H1 (cell line): ENCODE measurements around the gene SMAP1. TPM values are rescaled to one million over a fixed set of nuclear protein-coding genes. Genes with fewer than 3 reads are reported as not detected.

Source experiments
- CTCF ChIA-PET: fragments of 300-600 bp; sonication (Branson Sonifier 250); formaldehyde crosslinking; loops from one replicate; lab custom pipeline; 2021; ENCODE audit not compliant: partially characterized antibody; lab: Charles Lee
- POLR2A ChIA-PET: fragments of 300-600 bp; sonication (Branson Sonifier 250); formaldehyde crosslinking; loops from one replicate; lab custom pipeline; 2021; ENCODE audit warnings: inconsistent platforms; ENCODE audit not compliant: partially characterized antibody; lab: Charles Lee
- DNase-seq, 2 experiments: peaks; one replicate each; pipeline versions ENCODE4 v3.0.0 to v3.0.0-alpha.2; 2010 to 2022; ENCODE audit warnings: low spot score in 2 of 2, low read depth in 1 of 2, mixed read lengths in 1 of 2
- FAIRE-seq: peaks from 2 replicates; lab custom pipeline; 2011; peaks lifted over from hg19 to GRCh38; lab: Jason Lieb, UNC
- H2AFZ ChIP-seq: 2 replicates; pipeline ENCODE4 v1.8.1; 2012; ENCODE audit warnings: low read length, inconsistent platforms
- H2AK5ac ChIP-seq: 2 replicates; pipeline ENCODE4 v1.6.1; 2013; ENCODE audit warnings: low read depth, low read length
- H2BK120ac ChIP-seq: replicated peaks from 2 replicates; pipeline ENCODE3; 2013; ENCODE audit warnings: low read depth, low read length, inconsistent platforms
- H2BK12ac ChIP-seq: 2 replicates; pipeline ENCODE4 v1.6.1; 2013; ENCODE audit warnings: low read depth, low read length
- H2BK15ac ChIP-seq: 2 replicates; pipeline ENCODE4 v1.6.1; 2013; ENCODE audit warnings: low read length
- H2BK20ac ChIP-seq: 2 replicates; pipeline ENCODE4 v1.6.1; 2013; ENCODE audit warnings: low read length
- H2BK5ac ChIP-seq: 2 replicates; pipeline ENCODE4 v1.6.1; 2013; ENCODE audit warnings: low read depth, low read length
- H3K14ac ChIP-seq: 2 replicates; pipeline ENCODE4 v1.6.1; 2013; ENCODE audit warnings: inconsistent platforms; ENCODE audit not compliant: insufficient read length
- H3K18ac ChIP-seq: 2 replicates; pipeline ENCODE4 v1.6.1; 2013; ENCODE audit warnings: low read length; ENCODE audit errors: extremely low read depth
- H3K23ac ChIP-seq: 2 replicates; pipeline ENCODE4 v1.6.1; 2013; ENCODE audit warnings: inconsistent platforms; ENCODE audit not compliant: insufficient read length
- H3K23me2 ChIP-seq: 2 replicates; pipeline ENCODE4 v1.6.1; 2013; ENCODE audit warnings: low read depth, low read length
- H3K27ac ChIP-seq: 2 replicates; pipeline ENCODE4 v1.6.1; 2011; ENCODE audit warnings: low read depth, low read length, inconsistent platforms
- H3K27me3 ChIP-seq, 4 experiments: replicated peaks in 1 of 4; 1 replicate in 1 of 4; 2 replicates in 3 of 4; pipeline versions ENCODE4 v1.6.1 to v1.8.1; 2011 to 2013; ENCODE audit warnings: low read length in 3 of 4, mild to moderate bottlenecking in 3 of 4, inconsistent platforms in 2 of 4, mixed read lengths in 2 of 4, moderate library complexity in 1 of 4; ENCODE audit not compliant: control insufficient read depth in 3 of 4, insufficient read depth in 3 of 4; ENCODE audit errors: extremely low read depth in 1 of 4
- H3K36me3 ChIP-seq, 4 experiments: 2 replicates each; pipeline versions ENCODE4 v1.6.1 to v1.8.1; 2011 to 2013; ENCODE audit warnings: mild to moderate bottlenecking in 4 of 4, low read length in 3 of 4, moderate library complexity in 2 of 4, control low read depth in 1 of 4, inconsistent platforms in 1 of 4; ENCODE audit not compliant: insufficient read depth in 4 of 4, control insufficient read depth in 2 of 4
- H3K4ac ChIP-seq: replicated peaks from 2 replicates; pipeline ENCODE3; 2013; ENCODE audit warnings: low read length, low read depth, mixed read lengths, inconsistent platforms; ENCODE audit not compliant: insufficient read length
- H3K4me1 ChIP-seq, 4 experiments: replicated peaks in 1 of 4; 1 replicate in 1 of 4; 2 replicates in 3 of 4; pipeline versions ENCODE4 v1.6.1 to v1.8.1; 2011 to 2013; ENCODE audit warnings: low read length in 3 of 4, inconsistent platforms in 2 of 4, mixed read lengths in 1 of 4; ENCODE audit not compliant: insufficient read depth in 4 of 4, control insufficient read depth in 3 of 4
- H3K4me2 ChIP-seq, 2 experiments: 2 replicates each; pipeline versions ENCODE4 v1.6.1 to v1.8.1; 2011 to 2013; ENCODE audit warnings: low read depth in 2 of 2, low read length in 2 of 2, control low read depth in 1 of 2, inconsistent platforms in 1 of 2, mild to moderate bottlenecking in 1 of 2; ENCODE audit not compliant: insufficient read depth in 1 of 2
- H3K4me3 ChIP-seq, 4 experiments: fragments of 200-600, 300-600 bp in 1 of 4; sonication (generic), shearing (Covaris generic), sonication (Bioruptor Twin) in 1 of 4; 2 replicates each; pipeline versions ENCODE4 v1.5.1 to v1.8.1; 2011 to 2016; ENCODE audit warnings: low read length in 4 of 4, low read depth in 3 of 4, control low read depth in 2 of 4, inconsistent platforms in 2 of 4, mild to moderate bottlenecking in 2 of 4, mixed read lengths in 1 of 4, moderate library complexity in 1 of 4; ENCODE audit not compliant: insufficient read depth in 2 of 4; ENCODE audit errors: extremely low read depth in 1 of 4
- H3K56ac ChIP-seq: replicated peaks from 2 replicates; pipeline ENCODE3; 2013; ENCODE audit warnings: low read depth, mild to moderate bottlenecking, mixed read lengths, low read length, inconsistent platforms; ENCODE audit not compliant: insufficient read length
- H3K79me1 ChIP-seq: 2 replicates; pipeline ENCODE4 v1.6.1; 2013; ENCODE audit warnings: low read depth, low read length, control low read depth
- H3K79me2 ChIP-seq, 2 experiments: 2 replicates each; pipeline versions ENCODE4 v1.6.1 to v1.8.1; 2012 to 2013; ENCODE audit warnings: low read length in 2 of 2, mild to moderate bottlenecking in 2 of 2, inconsistent platforms in 1 of 2; ENCODE audit not compliant: insufficient read depth in 2 of 2, control insufficient read depth in 1 of 2
- H3K9ac ChIP-seq, 4 experiments: replicated peaks in 1 of 4; 1 replicate in 1 of 4; 2 replicates in 3 of 4; pipeline versions ENCODE4 v1.6.1 to v1.8.1; 2011 to 2013; ENCODE audit warnings: low read depth in 3 of 4, low read length in 3 of 4, control low read depth in 2 of 4, mild to moderate bottlenecking in 2 of 4, moderate library complexity in 2 of 4, inconsistent platforms in 1 of 4; ENCODE audit errors: extremely low read depth in 1 of 4
- H3K9me3 ChIP-seq, 2 experiments: 2 replicates each; pipeline versions ENCODE4 v1.6.1 to v1.8.1; 2012 to 2013; ENCODE audit warnings: mild to moderate bottlenecking in 2 of 2, moderate library complexity in 2 of 2, control low read depth in 1 of 2, inconsistent platforms in 1 of 2, low read depth in 1 of 2, low read length in 1 of 2, mixed read lengths in 1 of 2; ENCODE audit not compliant: insufficient read depth in 2 of 2
- H4K20me1 ChIP-seq, 2 experiments: replicated peaks in 1 of 2; 2 replicates each; pipeline versions ENCODE3 to v1.8.1; 2011 to 2013; ENCODE audit warnings: inconsistent platforms in 2 of 2, low read length in 2 of 2, mild to moderate bottlenecking in 1 of 2; ENCODE audit not compliant: insufficient read depth in 2 of 2, control insufficient read depth in 1 of 2
- H4K5ac ChIP-seq: 2 replicates; pipeline ENCODE4 v1.6.1; 2013; ENCODE audit warnings: low read length, low read depth, mixed read lengths, inconsistent platforms; ENCODE audit not compliant: insufficient read length
- H4K8ac ChIP-seq: 2 replicates; pipeline ENCODE4 v1.8.0; 2013; ENCODE audit warnings: mild to moderate bottlenecking, moderate library complexity, low read length, inconsistent platforms; ENCODE audit not compliant: insufficient read depth; ENCODE audit errors: extremely low read depth
- H4K91ac ChIP-seq: replicated peaks from 2 replicates; pipeline ENCODE3; 2013; ENCODE audit warnings: low read length, mixed read lengths, inconsistent platforms; ENCODE audit not compliant: insufficient read length
- BACH1 ChIP-seq: IDR thresholded peaks from 2 replicates; pipeline ENCODE4 v1.6.1; 2012; ENCODE audit warnings: low read length, improper control_type of control experiment
- E2F6 ChIP-seq: IDR thresholded peaks from 2 replicates; pipeline ENCODE4 v1.6.1; 2012; ENCODE audit warnings: inconsistent platforms
- WGBS, 2 experiments: shearing (Covaris generic) in 1 of 2; methylation state at CpG; one replicate each; pipeline versions ENCODE4 v1.1.6 to v1.1.7; 2013 to 2015; ENCODE audit warnings: low lambda C conversion rate in 2 of 2, mixed read lengths in 2 of 2, inconsistent platforms in 1 of 2, low coverage in 1 of 2, missing lambda C conversion rate in 1 of 2; ENCODE audit not compliant: insufficient replicate concordance in 2 of 2, insufficient coverage in 1 of 2, insufficient read length in 1 of 2; ENCODE audit errors: extremely low coverage in 1 of 2, missing lambda C conversion rate in 1 of 2; 5-methylcytosine and 5-hydroxymethylcytosine counted together
- polyA plus RNA-seq, 7 experiments: library from polyadenylated mRNA; depleted of rRNA in 3 of 7; stranded (reverse) in 5 of 7; unstranded in 2 of 7; fragments of >200 nt in 5 of 7; fragments of 200-250 nt in 2 of 7; gene quantifications; 1 replicate in 5 of 7; 2 replicates in 1 of 7; 4 replicates in 1 of 7; pipeline versions ENCODE4 v1.2.1 to v1.2.3, GENCODE V29; 2011 to 2013; ENCODE audit warnings: missing spikeins in 2 of 7, mixed read lengths in 2 of 7
- total RNA-seq: library from RNA; stranded (reverse); fragmentation: NEBNext Ultra II Directional; extraction: Animal tissue kit (Norgen Biotek cat#: 25700); gene quantifications from 2 replicates; pipeline ENCODE4 v1.2.1, GENCODE V29; 2021

Gene SMAP1
- total and polyA plus RNA-seq, 2 of the 8 experiments (the other 6 are each of a cell fraction or from before 2014, with no cell fraction given), result 18.8 to 32.4 TPM

- Histone ChIP-seq H3K23ac (no peak overlapping the region), H3K56ac (no peak overlapping the region), H3K4ac (no peak overlapping the region), H3K4me3 (no peak overlapping the region), H4K8ac (no peak overlapping the region), H3K27ac (peak overlapping the region; percentile 61; the same call in 1 of the 2 replicates), H2BK5ac (no peak overlapping the region; the same call in 1 of the 2 replicates), H3K27me3 (no peaks in the 10 kb centered on the region), H4K91ac (no peak overlapping the region), H2BK15ac (no peak overlapping the region), H2BK20ac (no peak overlapping the region), H2BK12ac (no peak overlapping the region), H3K4me2 (peak overlapping the region in 1 of 2 experiments; percentile 2; a peak in 1 of 4 replicates), H3K36me3 (no peaks in the 10 kb centered on the region), H4K5ac (no peak overlapping the region), H3K9me3 (no peaks in the 10 kb centered on the region), H2BK120ac (no peak overlapping the region), H2AFZ (no peak overlapping the region), H3K79me1 (no peaks in the 10 kb centered on the region), H4K20me1 (no peaks in the 10 kb centered on the region), H3K14ac (no peak overlapping the region), H3K23me2 (0 out of 2 replicates have a peak, but pooled peaks cover 1% of the 10 kb centered on the region), H3K9ac (no peak overlapping the region), H2AK5ac (no peak overlapping the region), H3K79me2 (peaks cover 0 to 22% of the 10 kb centered on the region in 2 experiments; a peak in 1 of 4 replicates), H3K4me1 (peaks cover 0 to 4% (median 1%) of the 10 kb centered on the region in 4 experiments; a peak in 2 of 7 replicates), H3K18ac (no peak overlapping the region)
- WGBS, 2 experiments, result 35% methylated on average over 3 of the region's 3 CpGs; no CpG with 5 or more reads in 1 of the 2 experiments
- CTCF ChIA-PET, result interaction anchor here (1.4 to 1.8 kb wide), 2 partner anchors 19 to 118 kb away, joined by 7 read pairs; no protein-coding TSS in a partner anchor
- FAIRE-seq, result no peak
- no peak for DNase-seq
- TF ChIP-seq BACH1 (peak; percentile 41; the same call in 1 of the 2 replicates), E2F6 (no peak)
- POLR2A ChIA-PET, result interaction anchor here (0.8 kb wide), 1 partner anchor 9 kb away, joined by 3 read pairs; no protein-coding TSS in a partner anchor
Observed at GRCh38 chr6:70725817-70726415, 58.2 kb downstream of the SMAP1 start.
